ENCODE measurements around the gene EDN2.

The EDN2 gene

GRCh38 chr1:41489561-41489960 is 5.1 kb upstream of the EDN2 start:
- H2AFZ ChIP-seq (ENCODE audit: low read depth, low read length, severe bottlenecking) = no peak overlapping the region
- no peak for TF ChIP-seq EZH2phosphoT487 (conservative IDR thresholded peaks at IDR 0.05; ENCODE audit: low read length)
- TF ChIP-seq CTCF (IDR thresholded peaks at IDR 0.05; ENCODE audit: insufficient read depth, low read length, poor library complexity, severe bottlenecking) = no peak
- H3K4me2 ChIP-seq (ENCODE audit: low read depth, low read length, poor library complexity, severe bottlenecking) = no peak overlapping the region
- H3K27me3 ChIP-seq (ENCODE audit: low read length) = no peaks in the 10 kb centered on the region
- no peaks in the 10 kb centered on the region for H3F3A ChIP-seq (ENCODE audit: insufficient read depth)
- no peak overlapping the region for H3K27ac ChIP-seq (ENCODE audit: low read depth, low read length)
- no peaks in the 10 kb centered on the region for H3K9me3 ChIP-seq (ENCODE audit: insufficient read depth, low read length)
- no peaks in the 10 kb centered on the region for H4K20me1 ChIP-seq (ENCODE audit: low read depth, low read length)
- H3K9ac ChIP-seq (ENCODE audit: low read length) = no peak overlapping the region
- no peaks in the 10 kb centered on the region for H3K36me3 ChIP-seq (ENCODE audit: low read length)
- no peak overlapping the region for H3K4me3 ChIP-seq (ENCODE audit: insufficient read depth, low read length, poor library complexity, severe bottlenecking)
- no peaks in the 10 kb centered on the region for H3K79me2 ChIP-seq (ENCODE audit: insufficient read depth, low read length)
- H3K9me2 ChIP-seq (replicated peaks; ENCODE audit: insufficient read depth, low read length) = no peaks in the 10 kb centered on the region

GRCh38 chr1:41488040-41488951 is 3.8 kb upstream of the EDN2 start:
- Histone ChIP-seq H3K4me3 (ENCODE audit: insufficient read depth, low read length, poor library complexity, severe bottlenecking) (no peak overlapping the region), H3K27ac (ENCODE audit: low read depth, low read length) (no peak overlapping the region), H3K79me2 (ENCODE audit: insufficient read depth, low read length) (no peaks in the 10 kb centered on the region), H3K4me2 (ENCODE audit: low read depth, low read length, poor library complexity, severe bottlenecking) (no peak overlapping the region), H2AFZ (ENCODE audit: low read depth, low read length, severe bottlenecking) (no peak overlapping the region), H4K20me1 (ENCODE audit: low read depth, low read length) (no peaks in the 10 kb centered on the region), H3K9ac (ENCODE audit: low read length) (no peak overlapping the region), H3K27me3 (ENCODE audit: low read length) (no peaks in the 10 kb centered on the region), H3K36me3 (ENCODE audit: low read length) (no peaks in the 10 kb centered on the region), H3K9me2 (replicated peaks; ENCODE audit: insufficient read depth, low read length) (no peaks in the 10 kb centered on the region), H3K9me3 (ENCODE audit: insufficient read depth, low read length) (no peaks in the 10 kb centered on the region), H3F3A (ENCODE audit: insufficient read depth) (no peaks in the 10 kb centered on the region)
- TF ChIP-seq CTCF (IDR thresholded peaks at IDR 0.05; ENCODE audit: insufficient read depth, low read length, poor library complexity, severe bottlenecking) (no peak), EZH2phosphoT487 (conservative IDR thresholded peaks at IDR 0.05; ENCODE audit: low read length) (no peak)

- Histone ChIP-seq H2AFZ (ENCODE audit: low read depth, low read length, severe bottlenecking) (no peak overlapping the region), H3K79me2 (ENCODE audit: insufficient read depth, low read length) (no peaks in the 10 kb centered on the region), H3K36me3 (ENCODE audit: low read length) (no peaks in the 10 kb centered on the region), H4K20me1 (ENCODE audit: low read depth, low read length) (no peaks in the 10 kb centered on the region), H3F3A (ENCODE audit: insufficient read depth) (no peaks in the 10 kb centered on the region), H3K27ac (ENCODE audit: low read depth, low read length) (no peak overlapping the region), H3K4me2 (ENCODE audit: low read depth, low read length, poor library complexity, severe bottlenecking) (no peak overlapping the region), H3K27me3 (ENCODE audit: low read length) (no peaks in the 10 kb centered on the region), H3K9me3 (ENCODE audit: insufficient read depth, low read length) (no peaks in the 10 kb centered on the region), H3K4me3 (ENCODE audit: insufficient read depth, low read length, poor library complexity, severe bottlenecking) (no peak overlapping the region), H3K9me2 (replicated peaks; ENCODE audit: insufficient read depth, low read length) (no peaks in the 10 kb centered on the region), H3K9ac (ENCODE audit: low read length) (no peak overlapping the region)
- TF ChIP-seq EZH2phosphoT487 (conservative IDR thresholded peaks at IDR 0.05; ENCODE audit: low read length) (no peak), CTCF (IDR thresholded peaks at IDR 0.05; ENCODE audit: insufficient read depth, low read length, poor library complexity, severe bottlenecking) (no peak)
Observed at GRCh38 chr1:41487126-41488039, 2.9 kb upstream of the EDN2 start.
